Right atrium auricular region (tissue), 2 donors: ENCODE data around the gene RTP2. TPM values are rescaled to one million over a fixed set of nuclear protein-coding genes. Genes with fewer than 3 reads are reported as not detected.

Experiments
- DNase-seq: peaks from one replicate; pipeline ENCODE4 v3.0.0-alpha.2; 2019; ENCODE audit warnings: low spot score
- H3K27ac ChIP-seq, 2 donors: fragments of 200-600 bp; sonication (generic); 1 replicate in 1 of 2; 2 replicates in 1 of 2; pipeline ENCODE4 v1.5.1; 2016 to 2019
- H3K27me3 ChIP-seq, 2 donors: fragments of 200-600 bp; sonication (generic); one replicate each; pipeline versions ENCODE4 v1.5.1 to v1.6.0; 2017 to 2019
- H3K36me3 ChIP-seq: fragments of 200-600 bp; sonication (generic); one replicate; pipeline ENCODE4 v1.5.1; 2016
- H3K4me1 ChIP-seq, 2 donors: fragments of 200-600 bp; sonication (generic); one replicate each; pipeline versions ENCODE4 v1.5.1 to v1.6.0; 2017 to 2019
- H3K4me3 ChIP-seq, 2 donors: fragments of 200-600 bp; sonication (generic); 1 replicate in 1 of 2; 2 replicates in 1 of 2; pipeline ENCODE4 v1.5.1; 2017 to 2019; ENCODE audit warnings: mild to moderate bottlenecking in 1 of 2, moderate library complexity in 1 of 2
- H3K9me3 ChIP-seq, 2 donors: fragments of 200-600 bp; sonication (generic); one replicate each; pipeline ENCODE4 v1.5.1; 2019
- total RNA-seq, 2 donors: library from RNA; depleted of rRNA; stranded (reverse); fragments of >200 nt; gene quantifications; one replicate each; pipeline ENCODE4 v1.1.0, GENCODE V29; 2016
- TF ChIP-seq, protein P1 (sequence below), 2 donors: fragments of 200-600 bp; sonication (generic); IDR thresholded peaks; one replicate each; pipeline ENCODE4 v1.5.1; 2019; ENCODE audit warnings: antibody characterized with exemption in 2 of 2

RTP2 gene
- total RNA-seq, 2 donors from 2014 or later: not detected

DNA sequence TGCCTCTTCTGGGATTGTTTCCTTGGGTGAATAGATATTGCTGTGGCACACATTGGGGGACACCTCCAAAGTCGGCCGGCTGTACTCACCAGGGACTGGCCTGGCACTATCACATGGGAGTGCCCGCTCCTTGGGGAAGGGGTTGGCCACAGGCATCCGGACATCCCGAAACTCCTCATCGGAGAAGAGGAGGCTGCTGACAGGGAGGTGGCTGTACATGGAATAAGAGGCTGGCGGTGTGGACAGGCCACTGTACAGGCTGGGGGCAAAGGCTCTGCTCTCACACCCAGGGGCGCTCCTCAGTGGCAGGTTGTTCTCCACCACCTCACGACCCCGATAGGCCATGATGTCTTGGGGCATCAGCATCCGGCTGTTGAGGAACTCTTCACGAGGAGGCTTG lies 27.2 kb upstream of the RTP2 start:
- no peak for DNase-seq
- Histone ChIP-seq H3K9me3 (no peaks in the 10 kb centered on the region), H3K4me3 (no peak overlapping the region), H3K27me3 (no peaks in the 10 kb centered on the region), H3K4me1 (peaks cover 0 to 12% of the 10 kb centered on the region in 2 donors), H3K27ac (no peak overlapping the region), H3K36me3 (peaks cover 100% of the 10 kb centered on the region)
- TF ChIP-seq, protein P1, sequence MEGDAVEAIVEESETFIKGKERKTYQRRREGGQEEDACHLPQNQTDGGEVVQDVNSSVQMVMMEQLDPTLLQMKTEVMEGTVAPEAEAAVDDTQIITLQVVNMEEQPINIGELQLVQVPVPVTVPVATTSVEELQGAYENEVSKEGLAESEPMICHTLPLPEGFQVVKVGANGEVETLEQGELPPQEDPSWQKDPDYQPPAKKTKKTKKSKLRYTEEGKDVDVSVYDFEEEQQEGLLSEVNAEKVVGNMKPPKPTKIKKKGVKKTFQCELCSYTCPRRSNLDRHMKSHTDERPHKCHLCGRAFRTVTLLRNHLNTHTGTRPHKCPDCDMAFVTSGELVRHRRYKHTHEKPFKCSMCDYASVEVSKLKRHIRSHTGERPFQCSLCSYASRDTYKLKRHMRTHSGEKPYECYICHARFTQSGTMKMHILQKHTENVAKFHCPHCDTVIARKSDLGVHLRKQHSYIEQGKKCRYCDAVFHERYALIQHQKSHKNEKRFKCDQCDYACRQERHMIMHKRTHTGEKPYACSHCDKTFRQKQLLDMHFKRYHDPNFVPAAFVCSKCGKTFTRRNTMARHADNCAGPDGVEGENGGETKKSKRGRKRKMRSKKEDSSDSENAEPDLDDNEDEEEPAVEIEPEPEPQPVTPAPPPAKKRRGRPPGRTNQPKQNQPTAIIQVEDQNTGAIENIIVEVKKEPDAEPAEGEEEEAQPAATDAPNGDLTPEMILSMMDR (IDR thresholded peaks at IDR 0.05): no peak

DNA sequence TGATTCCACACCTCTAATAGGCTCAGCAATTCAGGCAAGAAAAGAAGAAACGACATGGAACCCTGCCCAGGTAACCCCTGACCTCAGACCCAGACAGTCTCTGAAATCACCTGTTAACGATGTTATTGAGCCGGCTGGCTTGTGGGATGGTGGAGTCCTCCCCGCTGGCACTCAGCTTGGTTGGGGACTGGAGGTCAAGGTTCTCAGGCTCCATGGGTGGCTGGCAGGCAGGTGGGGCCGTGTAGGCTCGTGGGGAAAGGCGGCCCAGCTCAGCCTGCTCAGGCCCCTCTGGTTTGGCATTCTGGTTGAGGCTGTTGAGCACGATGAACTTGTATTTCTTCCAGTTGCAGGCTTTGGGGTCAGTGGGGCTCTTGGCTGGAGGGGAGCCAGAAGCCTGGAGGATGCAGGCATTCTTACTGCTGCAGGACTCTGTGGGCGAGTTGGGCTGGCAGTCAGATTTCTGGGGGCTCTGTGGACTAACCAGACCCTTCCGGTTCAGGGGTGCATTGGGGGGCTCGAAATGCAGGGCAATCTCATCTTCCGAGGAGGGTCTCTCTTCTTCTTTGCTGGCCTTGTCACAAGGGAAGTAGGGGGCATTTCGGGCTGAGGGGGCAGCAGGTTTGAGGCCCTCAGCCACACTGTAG lies 26.7 kb upstream of the RTP2 start:
- no peaks in the 10 kb centered on the region for H3K9me3 ChIP-seq
- no peak for DNase-seq
- H3K36me3 ChIP-seq: peaks cover 100% of the 10 kb centered on the region
- TF ChIP-seq, protein P1 (IDR thresholded peaks at IDR 0.05): no peak
- no peaks in the 10 kb centered on the region for H3K27me3 ChIP-seq
- no peak overlapping the region for H3K4me3 ChIP-seq
- peaks cover 0 to 11% of the 10 kb centered on the region in 2 donors for H3K4me1 ChIP-seq
- no peak overlapping the region for H3K27ac ChIP-seq

DNA sequence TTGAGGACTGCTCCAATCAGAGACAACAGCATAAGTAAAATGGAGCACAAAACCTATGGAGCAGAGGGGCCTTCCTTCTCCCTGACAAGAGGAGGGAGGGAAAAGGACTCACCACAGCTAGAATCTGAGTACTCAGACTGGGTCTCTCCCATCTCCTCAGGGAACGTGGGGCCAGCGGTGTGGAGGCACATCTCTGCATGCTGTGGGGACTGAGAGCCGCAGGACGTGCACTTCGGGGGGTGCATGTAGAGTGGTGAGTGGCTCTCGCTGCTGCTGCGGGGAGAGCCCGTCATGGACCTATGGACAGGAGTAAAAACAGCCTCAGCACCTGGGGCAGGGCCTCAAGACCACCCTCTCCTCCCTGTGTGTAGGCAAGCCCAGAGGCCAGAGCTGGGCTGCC lies 25.9 kb upstream of the RTP2 start:
- peaks cover 100% of the 10 kb centered on the region for H3K36me3 ChIP-seq
- TF ChIP-seq, protein P1 (IDR thresholded peaks at IDR 0.05): no peak
- H3K27ac ChIP-seq: no peak overlapping the region

DNA sequence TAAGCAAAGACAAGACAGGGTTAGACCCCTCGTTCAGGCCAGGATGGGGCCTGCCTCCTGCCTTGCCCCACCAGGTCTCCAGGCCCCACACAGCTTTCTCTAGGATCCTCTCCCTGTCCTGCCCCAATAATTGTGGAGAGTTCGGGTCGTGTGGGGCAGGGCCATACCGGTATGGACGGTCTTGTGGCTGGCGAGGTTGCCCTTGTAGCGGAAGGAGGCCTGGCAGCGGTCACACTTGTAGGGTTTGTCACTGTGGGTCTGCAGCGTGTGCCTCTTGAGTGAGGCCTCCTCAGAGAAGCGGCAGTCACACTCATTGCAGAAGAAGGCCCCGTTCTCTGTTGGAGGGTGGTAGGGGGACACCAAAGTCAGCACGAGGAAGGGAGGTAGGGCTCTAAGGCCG lies 24.2 kb upstream of the RTP2 start:
- no peak for DNase-seq
- no peak overlapping the region for H3K4me3 ChIP-seq
- H3K27ac ChIP-seq: no peak overlapping the region
- TF ChIP-seq, protein P1 (IDR thresholded peaks at IDR 0.05): no peak
- H3K9me3 ChIP-seq: no peaks in the 10 kb centered on the region
- H3K36me3 ChIP-seq: peaks cover 100% of the 10 kb centered on the region
- H3K27me3 ChIP-seq: no peaks in the 10 kb centered on the region
- peaks cover 0 to 5% of the 10 kb centered on the region in 2 donors for H3K4me1 ChIP-seq

More for the DNA sequence above, 25.9 kb upstream of the RTP2 start:
- DNase-seq: no peak
- Histone ChIP-seq H3K27me3 (no peaks in the 10 kb centered on the region), H3K9me3 (no peaks in the 10 kb centered on the region), H3K4me3 (no peak overlapping the region), H3K4me1 (peaks cover 0 to 11% of the 10 kb centered on the region in 2 donors)

DNA sequence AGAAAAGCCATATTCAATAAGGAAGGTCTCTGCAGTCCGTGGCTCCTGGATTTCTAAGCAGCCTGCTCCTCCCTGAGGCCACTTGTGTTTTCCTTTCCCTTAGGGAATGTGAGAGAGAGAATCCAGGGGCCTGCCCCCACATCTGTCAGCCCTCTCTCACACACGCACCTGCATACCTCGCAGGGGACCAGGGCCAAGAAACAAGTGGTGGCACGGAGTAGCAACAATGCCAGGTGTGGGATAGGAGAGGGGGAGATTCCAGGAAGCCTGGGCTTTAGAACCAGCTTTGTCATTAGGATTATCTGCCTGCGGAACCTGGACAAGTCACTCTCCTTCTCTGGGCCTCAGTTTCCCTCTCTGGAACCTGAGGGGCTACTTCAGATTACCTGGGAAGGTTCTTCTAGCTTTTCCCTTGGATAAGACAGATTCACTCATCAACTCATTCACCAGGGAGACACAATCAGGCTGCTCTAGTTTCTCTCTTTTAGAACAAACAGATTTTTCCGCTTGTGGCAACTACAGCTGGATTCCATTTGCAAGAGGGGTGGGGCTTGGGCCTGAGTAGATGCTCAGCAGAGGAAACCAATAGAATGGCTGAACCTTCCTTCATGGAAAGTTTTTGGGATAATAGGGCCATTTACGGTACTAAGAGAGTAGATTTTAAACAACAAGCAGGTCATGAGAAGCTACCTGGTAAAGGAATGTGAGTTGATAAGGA lies 23.5 kb upstream of the RTP2 start:
- H3K4me1 ChIP-seq: no peaks in the 10 kb centered on the region
- H3K27me3 ChIP-seq: no peaks in the 10 kb centered on the region
- H3K4me3 ChIP-seq: no peak overlapping the region
- H3K27ac ChIP-seq: no peak overlapping the region
- no peaks in the 10 kb centered on the region for H3K9me3 ChIP-seq
- DNase-seq: no peak
- TF ChIP-seq, protein P1 (IDR thresholded peaks at IDR 0.05): no peak
- H3K36me3 ChIP-seq: peaks cover 100% of the 10 kb centered on the region
